Panc1 (cell line): ENCODE results near the gene CDY2A.
"Not testable (repeated sequence)": the region's sequence is repeated elsewhere in the genome, so short reads cannot be mapped to it uniquely, and the experiment has no call there.

Source experiments
- POLR2AphosphoS5 ChIP-seq: IDR thresholded peaks from 2 replicates; pipeline ENCODE4 v1.6.1; 2012; ENCODE audit warnings: mild to moderate bottlenecking, low read depth, low read length, moderate library complexity
- SIN3A ChIP-seq: IDR thresholded peaks from 2 replicates; pipeline ENCODE4 v1.6.1; 2012; ENCODE audit warnings: low read depth, mild to moderate bottlenecking, low read length, moderate library complexity, borderline replicate concordance; ENCODE audit not compliant: insufficient read depth
- TCF7L2 ChIP-seq: IDR thresholded peaks from 2 replicates; pipeline ENCODE4 v1.6.1; 2011; ENCODE audit warnings: mild to moderate bottlenecking, low read depth, low read length, inconsistent platforms
- TF ChIP-seq, protein P1 (sequence below): fragments of 450-650 bp; IDR thresholded peaks from 2 replicates; pipeline ENCODE4 v1.5.1; 2017; ENCODE audit warnings: mild to moderate bottlenecking

DNA sequence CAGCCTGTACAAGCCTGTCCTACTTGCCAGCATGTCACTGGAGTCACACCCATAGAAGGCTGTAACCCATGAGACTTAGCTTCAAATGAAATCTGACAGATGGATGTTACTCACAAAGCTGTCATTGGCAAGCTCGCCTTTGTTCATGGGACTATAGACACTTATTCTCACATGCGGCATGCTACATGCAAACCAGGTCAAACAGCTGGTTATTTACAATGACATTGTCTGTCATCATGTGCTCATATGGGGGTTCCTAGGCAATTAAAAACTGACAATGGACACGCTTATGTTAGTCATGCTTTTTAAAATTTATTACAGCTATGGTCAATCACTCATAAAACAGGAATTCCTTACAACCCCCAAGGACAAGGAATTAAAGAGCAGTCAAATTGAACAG, 30.9 kb downstream of the CDY2A start:
- TF ChIP-seq, protein P1, sequence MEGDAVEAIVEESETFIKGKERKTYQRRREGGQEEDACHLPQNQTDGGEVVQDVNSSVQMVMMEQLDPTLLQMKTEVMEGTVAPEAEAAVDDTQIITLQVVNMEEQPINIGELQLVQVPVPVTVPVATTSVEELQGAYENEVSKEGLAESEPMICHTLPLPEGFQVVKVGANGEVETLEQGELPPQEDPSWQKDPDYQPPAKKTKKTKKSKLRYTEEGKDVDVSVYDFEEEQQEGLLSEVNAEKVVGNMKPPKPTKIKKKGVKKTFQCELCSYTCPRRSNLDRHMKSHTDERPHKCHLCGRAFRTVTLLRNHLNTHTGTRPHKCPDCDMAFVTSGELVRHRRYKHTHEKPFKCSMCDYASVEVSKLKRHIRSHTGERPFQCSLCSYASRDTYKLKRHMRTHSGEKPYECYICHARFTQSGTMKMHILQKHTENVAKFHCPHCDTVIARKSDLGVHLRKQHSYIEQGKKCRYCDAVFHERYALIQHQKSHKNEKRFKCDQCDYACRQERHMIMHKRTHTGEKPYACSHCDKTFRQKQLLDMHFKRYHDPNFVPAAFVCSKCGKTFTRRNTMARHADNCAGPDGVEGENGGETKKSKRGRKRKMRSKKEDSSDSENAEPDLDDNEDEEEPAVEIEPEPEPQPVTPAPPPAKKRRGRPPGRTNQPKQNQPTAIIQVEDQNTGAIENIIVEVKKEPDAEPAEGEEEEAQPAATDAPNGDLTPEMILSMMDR = not testable (repeated sequence)
- not testable (repeated sequence) for TF ChIP-seq POLR2AphosphoS5, TCF7L2, SIN3A
